Adrenal gland (tissue), 12 donors: ENCODE measurements around the gene PPP2R5D. TPM values are rescaled to one million over a fixed set of nuclear protein-coding genes. Genes with fewer than 3 reads are reported as not detected.

Experiments
- DNase-seq, 7 donors: peaks; one replicate each; pipeline ENCODE4 v3.0.0-alpha.2; 2019 to 2020
- H3K27ac ChIP-seq, 5 donors: fragments of 200-600 bp; sonication (generic) in 4 of 5; 1 replicate in 3 of 5; 2 replicates in 2 of 5; pipeline versions ENCODE4 v1.5.1 to v1.8.0; 2016 to 2020; ENCODE audit warnings: mild to moderate bottlenecking in 1 of 5
- H3K27me3 ChIP-seq: fragments of 200-600 bp; 2 replicates; pipeline ENCODE4 v1.8.0; 2021
- H3K36me3 ChIP-seq, 2 donors: fragments of 200-600 bp; replicated peaks in 1 of 2; 1 replicate in 1 of 2; 2 replicates in 1 of 2; pipeline versions ENCODE4 v1.5.1 to v1.8.0; 2018 to 2022
- H3K4me1 ChIP-seq, 2 donors: fragments of 200-600 bp; replicated peaks in 1 of 2; 1 replicate in 1 of 2; 2 replicates in 1 of 2; pipeline versions ENCODE4 v1.5.1 to v1.8.0; 2018 to 2021
- H3K4me3 ChIP-seq, 4 donors: fragments of 200-600 bp; sonication (generic) in 3 of 4; one replicate each; pipeline ENCODE4 v1.5.1; 2016 to 2018
- H3K9me3 ChIP-seq, 3 donors: fragments of 200-600 bp; sonication (generic) in 1 of 3; replicated peaks in 1 of 3; 1 replicate in 2 of 3; 2 replicates in 1 of 3; pipeline versions ENCODE4 v1.5.1 to v1.8.0; 2016 to 2021
- CTCF ChIP-seq, 6 experiments: fragments of 450-650 bp in 4 of 6; fragments of 200-600 bp in 2 of 6; sonication (generic) in 1 of 6; IDR thresholded peaks; 1 replicate in 5 of 6; 2 replicates in 1 of 6; pipeline versions ENCODE4 v1.5.1 to v1.8.0; 2016 to 2021; ENCODE audit warnings: antibody characterized with exemption in 6 of 6, mild to moderate bottlenecking in 2 of 6, moderate library complexity in 1 of 6
- POLR2A ChIP-seq, 2 donors: fragments of 450-650 bp; IDR thresholded peaks; one replicate each; pipeline ENCODE4 v1.6.1; 2017; ENCODE audit warnings: antibody characterized with exemption in 2 of 2, mild to moderate bottlenecking in 2 of 2, moderate library complexity in 1 of 2
- WGBS, 4 donors: extraction: QIAGEN DNeasy Blood & Tissue Kit in 2 of 4; methylation state at CpG; one replicate each; pipeline versions ENCODE4 v1.1.5 to v1.1.7; 2013 to 2017; 5-methylcytosine and 5-hydroxymethylcytosine counted together
- intact Hi-C, 2 donors: fragments of 100-400 bp; cut with DNase I; formaldehyde crosslinking; loops; one replicate each; pipeline versions ENCODE4 v1.14.1 to v1.15.0; 2022 to 2023
- polyA plus RNA-seq, 3 donors: library from polyadenylated mRNA; stranded (reverse); fragments of 200-250 nt in 2 of 3; fragments of 350-450 nt in 1 of 3; fragmentation: Illumina TruSeq in 1 of 3; extraction: RNeasy Lipid Tissue Mini Kit (QIAGEN cat#74804) in 1 of 3; gene quantifications; one replicate each; pipeline ENCODE4 v1.2.3, GENCODE V29; 2013 to 2014
- total RNA-seq, 9 donors: library from RNA; depleted of rRNA in 4 of 9; stranded (reverse); fragments of >200 nt in 4 of 9; fragments of 120-200 nt in 1 of 9; fragmentation: NEBNext Ultra II Directional in 1 of 9; extraction: Animal tissue kit (Norgen Biotek cat#: 25700) in 1 of 9; gene quantifications; one replicate each; pipeline versions ENCODE4 v1.1.0 to v1.2.4, GENCODE V29; 2013 to 2023
- donor health status: healthy with polysubstance abuse.
- donor health status: Bipolar disorder and iron deficiency.
- donor health status: DM: yes; HTN: yes; CAD: no.
- donor health status: DM: no; HTN: no; CAD: no.
- donor health status: DM: no; HTN: no; CAD: no.
- donor health status: DM: yes; HTN: yes; CAD: no.

PPP2R5D gene
- total and polyA plus RNA-seq, 12 donors = 24.2 to 97.8 (median 33.7) TPM

- no peaks in the 10 kb centered on the region for H3K4me1 ChIP-seq
- no peaks in the 10 kb centered on the region for H3K9me3 ChIP-seq
- H3K27me3 ChIP-seq = no peaks in the 10 kb centered on the region
- H3K36me3 ChIP-seq = peaks cover 0 to 4% of the 10 kb centered on the region in 2 donors
- intact Hi-C loops = no loop called here
- DNase-seq = no peak
- TF ChIP-seq CTCF (IDR thresholded peaks at IDR 0.05) = no peak
- no peak for TF ChIP-seq POLR2A (IDR thresholded peaks at IDR 0.05)
- 94 to 96% (median 96%) methylated on average over 8 of the region's 8 CpGs for WGBS, 4 donors
- no peak overlapping the region for H3K27ac ChIP-seq
- no peak overlapping the region for H3K4me3 ChIP-seq
Observed at GRCh38 chr6:43001843-43002242, 17.5 kb downstream of the PPP2R5D start.

GRCh38 chr6:43005844-43006243 is 21.5 kb downstream of the PPP2R5D start:
- no peak for DNase-seq
- WGBS, 4 donors = 80 to 92% (median 89%) methylated on average over 5 of the region's 5 CpGs
- TF ChIP-seq POLR2A (IDR thresholded peaks at IDR 0.05) = no peak
- TF ChIP-seq CTCF (IDR thresholded peaks at IDR 0.05) = no peak
- Histone ChIP-seq H3K4me3 (no peak overlapping the region), H3K27me3 (no peaks in the 10 kb centered on the region), H3K36me3 (peaks cover 0 to 44% of the 10 kb centered on the region in 2 donors), H3K9me3 (no peaks in the 10 kb centered on the region), H3K4me1 (no peaks in the 10 kb centered on the region), H3K27ac (no peak overlapping the region)
- intact Hi-C loops = no loop called here

- H3K4me3 ChIP-seq = no peak overlapping the region
- 91 to 95% (median 93%) methylated on average over 7 to 11 of the region's 11 CpGs for WGBS, 4 donors
Observed at GRCh38 chr6:43006251-43006650, 21.9 kb downstream of the PPP2R5D start.

GRCh38 chr6:43007126-43007525 is 22.8 kb downstream of the PPP2R5D start:
- DNase-seq = no peak
- peaks cover 0 to 57% of the 10 kb centered on the region in 2 donors for H3K36me3 ChIP-seq
- TF ChIP-seq CTCF (IDR thresholded peaks at IDR 0.05) (no peak), POLR2A (IDR thresholded peaks at IDR 0.05) (no peak)
- no peaks in the 10 kb centered on the region for H3K27me3 ChIP-seq
- H3K9me3 ChIP-seq = no peaks in the 10 kb centered on the region
- H3K4me1 ChIP-seq = peaks cover 0 to 4% of the 10 kb centered on the region in 2 donors
- whole genome bisulfite sequencing, 4 donors = 82 to 94% (median 91%) methylated on average over 6 to 9 of the region's 9 CpGs
- H3K4me3 ChIP-seq = no peak overlapping the region
- no peak overlapping the region for H3K27ac ChIP-seq
- intact Hi-C loops = no loop called here

More at GRCh38 chr6:43006251-43006650, 21.9 kb downstream of the PPP2R5D start:
- no peaks in the 10 kb centered on the region for H3K4me1 ChIP-seq
- no peaks in the 10 kb centered on the region for H3K9me3 ChIP-seq
- intact Hi-C loops = no loop called here
- TF ChIP-seq CTCF (IDR thresholded peaks at IDR 0.05) (no peak), POLR2A (IDR thresholded peaks at IDR 0.05) (no peak)
- no peaks in the 10 kb centered on the region for H3K27me3 ChIP-seq
- H3K36me3 ChIP-seq = peaks cover 0 to 48% of the 10 kb centered on the region in 2 donors
- H3K27ac ChIP-seq = no peak overlapping the region
- DNase-seq = no peak
